HG02798 (cell line): Measurements from ENCODE around the gene CCDC188.
"Not testable (repeated sequence)": the region's sequence is repeated elsewhere in the genome, so short reads cannot be mapped to it uniquely, and the experiment has no call there.

ENCODE experiments used
- ATAC-seq: cut with Tn5 transposase; IDR thresholded peaks from one replicate; pipeline ENCODE4 v1.9.1; 2021; ENCODE audit warnings: mild to moderate bottlenecking; ENCODE audit not compliant: unreplicated experiment, poor library complexity

Gene CCDC188

DNA sequence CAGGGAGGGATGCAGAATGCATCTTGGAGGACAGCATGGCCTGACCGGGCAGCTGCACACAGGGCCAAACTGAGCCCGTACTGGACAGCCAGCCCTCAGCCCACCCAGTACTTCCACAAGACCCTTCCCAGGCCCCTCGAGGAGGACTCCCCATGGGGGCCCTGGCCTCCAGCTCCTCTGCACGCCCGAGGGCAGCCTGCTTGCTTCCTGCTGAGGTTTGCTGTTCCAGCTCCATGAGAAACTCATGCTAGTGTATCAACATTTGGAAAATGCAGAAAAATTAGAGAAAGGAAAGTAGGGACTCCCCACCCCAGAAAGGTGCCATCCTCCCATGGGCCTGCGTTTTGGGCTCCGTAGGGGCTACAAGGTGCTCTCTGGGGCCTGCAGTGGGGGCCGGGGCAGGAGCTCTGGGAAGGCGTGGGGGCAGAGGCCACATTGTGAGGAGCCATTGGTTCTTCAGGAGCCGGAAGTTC lies 21.3 kb upstream of the CCDC188 start:
- ATAC-seq: no peak

DNA sequence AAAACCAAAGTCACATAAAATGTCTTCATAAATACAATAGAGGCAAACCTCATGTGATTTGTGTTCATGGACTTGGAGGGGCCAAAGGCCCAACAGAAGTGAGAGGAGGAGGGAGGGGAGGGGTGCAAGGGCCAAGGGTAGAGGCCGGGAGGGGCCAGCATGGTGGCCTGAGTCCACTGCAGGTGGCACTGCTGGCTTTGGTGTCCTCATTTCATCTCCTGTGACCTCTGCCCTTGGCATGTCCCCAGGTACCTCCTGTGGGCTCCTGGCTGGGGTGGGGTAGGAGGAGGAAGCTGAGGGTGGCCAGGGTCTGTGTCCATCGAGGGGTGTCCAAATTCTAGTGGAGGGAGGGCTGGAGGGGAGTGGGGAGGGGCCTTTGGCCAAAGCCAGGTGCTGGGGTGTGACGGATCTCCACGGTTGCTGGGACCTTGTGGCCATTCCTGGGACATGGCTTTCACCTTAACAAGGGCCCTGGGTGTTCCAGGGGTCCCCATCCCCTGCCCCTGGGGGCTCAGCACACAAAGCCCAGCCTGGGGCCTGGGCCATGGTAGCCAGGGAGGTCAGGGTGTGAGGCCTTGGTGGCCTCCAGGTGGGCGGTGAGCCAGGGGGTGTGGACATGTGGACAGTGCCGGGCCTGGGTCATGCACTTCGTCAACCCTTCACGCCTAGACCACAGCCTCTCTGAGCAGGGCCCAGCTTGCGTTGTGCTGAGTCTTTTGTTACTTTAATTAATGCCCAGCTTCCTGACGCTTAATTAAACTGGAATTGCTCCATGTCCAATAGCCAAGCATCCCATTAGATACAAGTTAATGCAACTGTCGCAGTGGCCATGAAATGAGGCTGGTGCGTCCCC lies 20.7 kb upstream of the CCDC188 start:
- no peak for ATAC-seq

DNA sequence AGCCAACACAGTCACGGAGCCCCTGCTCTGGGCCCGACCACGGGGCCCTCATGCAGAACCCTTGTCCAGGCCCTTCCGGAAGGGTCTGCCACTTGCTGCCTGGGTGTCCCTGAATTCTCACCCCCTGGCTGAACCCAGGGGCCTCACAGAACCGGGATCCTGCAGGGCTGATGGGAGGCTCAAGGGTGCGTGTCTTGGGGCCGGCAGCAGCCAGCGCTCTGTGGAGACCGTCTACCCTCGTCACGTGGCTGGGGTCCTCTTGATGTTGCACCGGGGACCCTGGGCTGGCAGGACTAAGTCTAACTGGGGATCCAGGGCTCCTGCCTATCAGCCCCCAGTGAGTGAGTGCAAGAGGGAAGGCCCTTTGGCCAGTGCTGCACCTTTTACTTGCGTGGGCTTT lies 19.3 kb upstream of the CCDC188 start:
- no peak for ATAC-seq

DNA sequence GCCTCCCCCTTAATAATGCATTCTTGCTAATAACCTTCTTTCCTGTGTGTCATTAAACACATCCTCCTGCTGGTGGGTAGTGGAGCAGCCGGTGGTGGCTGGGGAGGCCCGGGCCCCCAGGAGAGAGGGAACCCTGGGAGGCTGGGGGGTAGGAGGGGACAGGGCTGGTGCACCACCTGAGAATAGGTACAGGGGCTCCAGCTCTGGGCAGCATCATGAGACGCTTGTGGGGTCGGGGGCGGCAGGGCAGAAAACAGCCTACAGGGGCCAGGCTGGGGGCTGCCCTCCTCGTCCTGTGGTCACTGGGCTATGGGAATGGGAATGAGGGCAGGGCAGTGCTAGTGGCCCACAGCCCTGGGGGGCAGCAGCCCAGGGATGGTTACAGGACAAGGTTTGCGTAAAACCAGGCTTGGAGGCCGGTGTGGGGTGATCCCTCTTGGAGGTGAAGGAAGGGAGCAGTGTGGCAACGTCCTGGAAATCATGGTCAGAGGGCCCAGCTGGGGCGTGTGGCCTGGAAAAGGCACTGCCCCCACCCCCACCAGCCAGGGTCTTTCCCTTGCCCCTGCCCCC lies 18.5 kb upstream of the CCDC188 start:
- no peak for ATAC-seq

DNA sequence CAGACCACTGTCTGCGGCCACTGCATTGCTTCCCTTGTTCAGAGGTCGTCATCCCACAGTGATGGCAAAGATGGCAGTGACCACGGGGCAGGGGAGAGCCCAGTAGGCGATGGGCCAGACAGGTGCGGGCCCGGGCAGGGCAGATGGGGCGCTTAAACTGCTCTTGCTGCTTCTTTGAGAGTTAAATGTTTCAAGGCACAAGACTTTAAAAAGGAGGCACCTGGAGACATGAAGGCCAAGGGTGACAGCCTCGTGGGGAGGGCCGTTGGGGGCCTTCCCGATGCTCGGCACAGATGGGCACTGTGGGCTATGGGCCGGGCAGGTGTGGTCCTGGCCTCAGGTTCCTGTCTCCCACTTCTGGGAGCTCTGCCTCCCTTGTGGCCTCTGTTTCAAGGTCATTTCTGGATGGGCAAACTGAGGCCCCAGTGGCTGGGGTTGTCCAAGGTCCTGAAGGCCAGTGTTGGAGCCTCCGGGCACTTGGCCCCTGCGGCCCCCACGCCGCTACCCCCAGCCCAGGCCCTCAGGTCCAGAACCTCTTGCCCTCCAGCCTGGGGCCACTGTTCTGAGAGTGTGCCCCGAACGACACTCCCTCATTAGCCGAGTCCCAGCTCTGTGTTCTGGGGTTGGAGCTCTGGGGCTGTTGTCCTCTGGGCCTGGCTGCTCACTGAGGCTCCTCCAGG lies 16.9 kb upstream of the CCDC188 start:
- ATAC-seq: no peak

DNA sequence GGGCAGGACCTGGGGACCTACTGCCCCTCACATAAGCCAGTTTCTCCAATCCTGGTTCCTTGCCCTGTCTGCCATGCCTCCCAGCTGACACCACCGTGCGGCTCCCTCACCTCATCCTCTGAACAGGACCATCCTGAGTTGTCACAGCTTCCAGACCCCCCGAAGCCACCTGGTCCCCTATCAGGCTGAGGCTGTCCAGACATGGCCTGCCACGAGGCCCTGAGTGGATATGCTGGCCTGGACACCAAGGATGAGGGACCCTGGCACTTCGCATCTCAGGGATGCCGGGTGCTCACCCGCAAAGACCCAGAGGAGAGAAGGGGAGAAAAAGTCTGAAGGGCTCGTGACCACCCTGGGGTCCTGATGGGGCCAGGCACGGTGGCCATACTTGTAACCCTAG lies 15.8 kb upstream of the CCDC188 start:
- ATAC-seq: no peak

DNA sequence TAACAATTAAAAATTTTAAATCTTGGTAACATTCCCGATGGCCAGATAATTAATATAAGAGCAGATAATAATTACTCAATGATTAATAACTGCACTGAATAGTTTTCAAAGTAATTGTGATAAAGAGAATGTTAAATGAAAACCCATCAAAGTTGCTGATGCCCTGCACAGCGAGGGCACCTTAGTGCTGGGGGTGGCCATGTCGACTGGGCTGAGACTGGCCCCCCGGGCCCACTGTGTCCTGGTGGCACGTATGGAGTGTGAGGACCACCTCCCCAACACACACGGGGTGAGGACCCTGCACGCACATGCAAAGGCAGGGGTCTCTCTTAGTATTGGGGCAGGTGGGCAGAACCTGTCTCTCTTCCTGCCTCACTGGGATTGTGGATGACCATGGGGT lies 15.1 kb upstream of the CCDC188 start:
- no peak for ATAC-seq

DNA sequence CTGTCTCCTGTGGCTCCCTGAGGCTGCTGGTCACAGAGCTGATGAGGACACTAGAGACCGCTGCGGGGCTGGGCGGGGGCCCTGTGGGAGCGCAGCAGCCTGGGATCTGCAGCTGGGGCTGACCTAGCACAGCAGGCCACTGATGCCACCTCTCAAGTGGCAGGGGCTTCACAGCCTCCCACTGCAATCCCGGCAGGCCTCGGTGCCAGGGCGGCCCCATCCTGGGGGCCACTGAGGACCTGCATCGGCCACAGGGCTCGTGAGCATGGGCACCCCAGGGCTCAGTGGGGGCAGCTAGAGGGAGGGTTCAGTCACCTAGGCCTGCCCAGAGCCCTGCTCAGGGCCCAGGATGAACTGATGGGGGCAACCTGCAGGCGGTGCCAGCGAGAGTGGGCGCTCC lies 14.6 kb upstream of the CCDC188 start:
- no peak for ATAC-seq

DNA sequence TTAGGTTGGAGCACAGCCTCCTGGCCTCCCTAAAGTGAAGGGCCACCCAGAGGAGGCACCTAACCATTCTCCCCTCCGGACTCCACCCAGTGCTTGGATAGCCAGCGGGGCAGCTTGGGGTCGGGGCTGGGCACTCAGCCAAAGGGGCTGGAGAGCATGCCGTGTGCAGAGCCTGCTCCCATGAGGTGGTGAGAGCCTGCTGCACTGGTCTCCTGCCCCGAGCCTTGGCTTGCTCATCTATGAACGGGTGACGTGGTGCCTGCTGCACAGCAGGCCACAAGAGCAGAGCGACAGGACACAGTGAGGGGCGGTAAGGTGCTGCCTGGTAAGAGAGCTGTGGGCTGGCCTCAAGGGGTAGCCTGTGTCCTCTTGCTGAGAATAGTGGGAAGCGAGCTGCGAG lies 14.0 kb upstream of the CCDC188 start:
- no peak for ATAC-seq

DNA sequence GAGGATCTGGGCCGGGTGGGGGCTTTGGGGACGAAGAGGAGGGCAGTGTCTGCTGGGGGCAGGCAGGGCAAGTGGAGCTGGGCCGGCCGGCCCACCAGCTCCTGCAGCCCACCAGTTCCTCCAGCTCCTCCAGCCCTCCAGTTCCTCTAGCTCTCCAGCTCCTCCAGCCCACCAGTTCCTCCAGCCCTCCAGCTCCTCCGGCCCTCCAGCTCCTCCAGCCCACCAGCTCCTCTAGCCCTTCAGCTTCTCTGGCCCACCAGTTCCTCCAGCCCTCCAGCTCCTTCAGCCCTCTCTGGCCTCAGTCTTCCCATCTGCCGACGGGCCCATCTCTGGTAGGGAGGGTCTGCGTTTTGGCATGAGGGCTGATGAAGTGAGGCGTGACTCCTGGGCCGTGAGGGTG lies 9.2 kb upstream of the CCDC188 start:
- no peak for ATAC-seq

DNA sequence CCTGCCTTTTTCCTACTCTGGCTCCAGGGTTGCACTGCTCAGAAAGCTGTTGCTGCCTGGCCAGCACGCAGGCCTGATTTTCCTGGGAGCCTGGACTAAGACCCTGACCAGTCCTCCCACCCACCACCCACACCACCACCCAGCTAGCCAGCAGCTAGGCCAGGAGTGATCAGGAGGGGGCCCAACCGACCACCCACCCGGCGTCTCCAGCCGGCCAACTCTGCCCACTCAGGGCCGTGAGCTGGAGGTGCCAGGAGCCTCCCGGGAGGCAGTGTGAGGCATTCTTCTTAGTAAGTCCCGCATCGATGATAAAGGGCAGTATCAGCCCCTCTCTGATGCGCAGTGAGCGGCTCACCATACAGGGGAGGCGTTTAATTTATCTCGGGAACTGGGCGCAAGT lies 8.7 kb upstream of the CCDC188 start:
- ATAC-seq: not testable (repeated sequence)

DNA sequence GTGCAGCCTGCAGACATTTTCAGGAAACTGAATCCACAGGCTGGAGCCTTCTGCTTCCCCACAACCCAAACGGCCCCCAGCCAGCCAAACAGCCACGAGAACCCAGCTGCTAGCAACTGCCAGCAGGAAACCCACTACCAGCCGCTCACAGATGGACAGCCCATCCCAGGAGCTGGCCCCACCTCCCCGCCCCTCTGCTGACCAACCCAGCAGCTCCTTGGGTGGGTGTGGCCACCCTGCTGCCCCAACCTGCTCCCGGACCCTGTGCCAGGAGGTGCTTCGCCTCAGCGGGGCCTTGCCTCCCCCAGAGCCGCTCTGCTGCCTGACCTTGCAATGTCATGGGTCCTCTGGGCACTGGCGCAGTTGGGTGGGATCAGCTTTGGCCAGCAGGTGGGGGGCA lies 8.2 kb upstream of the CCDC188 start:
- no peak for ATAC-seq

DNA sequence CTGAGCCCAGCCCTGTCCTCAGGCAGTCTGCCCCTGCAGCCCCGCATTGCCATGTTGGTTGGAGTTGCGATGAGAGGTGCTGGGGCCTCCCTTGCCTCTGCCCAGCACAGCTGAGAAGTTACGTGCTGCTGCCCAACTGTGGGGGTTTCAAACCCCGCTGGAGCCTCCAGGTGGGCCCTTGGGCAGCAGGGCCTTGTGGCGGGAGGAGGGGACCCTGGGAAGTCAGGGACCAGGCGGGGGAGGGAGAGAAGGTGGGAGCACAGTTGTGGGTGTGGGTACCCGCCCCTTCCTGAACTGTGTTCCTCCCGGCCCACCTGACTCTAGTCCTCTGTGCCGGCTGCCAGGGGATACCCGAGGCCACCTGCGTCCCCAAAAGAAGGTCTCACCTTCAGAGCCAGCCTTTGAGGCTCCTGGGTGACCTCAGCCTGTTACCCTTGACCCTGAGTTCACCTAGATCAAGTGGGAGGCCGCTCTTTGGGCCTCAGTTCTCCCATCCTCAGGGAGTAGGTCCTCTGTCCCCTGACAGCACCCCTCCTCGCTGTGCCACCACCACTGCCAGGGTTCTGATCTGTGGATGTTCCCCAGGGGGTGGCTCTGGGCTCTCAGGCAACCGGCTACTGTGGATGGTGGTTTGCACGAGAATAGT lies 7.7 kb upstream of the CCDC188 start:
- ATAC-seq: no peak

DNA sequence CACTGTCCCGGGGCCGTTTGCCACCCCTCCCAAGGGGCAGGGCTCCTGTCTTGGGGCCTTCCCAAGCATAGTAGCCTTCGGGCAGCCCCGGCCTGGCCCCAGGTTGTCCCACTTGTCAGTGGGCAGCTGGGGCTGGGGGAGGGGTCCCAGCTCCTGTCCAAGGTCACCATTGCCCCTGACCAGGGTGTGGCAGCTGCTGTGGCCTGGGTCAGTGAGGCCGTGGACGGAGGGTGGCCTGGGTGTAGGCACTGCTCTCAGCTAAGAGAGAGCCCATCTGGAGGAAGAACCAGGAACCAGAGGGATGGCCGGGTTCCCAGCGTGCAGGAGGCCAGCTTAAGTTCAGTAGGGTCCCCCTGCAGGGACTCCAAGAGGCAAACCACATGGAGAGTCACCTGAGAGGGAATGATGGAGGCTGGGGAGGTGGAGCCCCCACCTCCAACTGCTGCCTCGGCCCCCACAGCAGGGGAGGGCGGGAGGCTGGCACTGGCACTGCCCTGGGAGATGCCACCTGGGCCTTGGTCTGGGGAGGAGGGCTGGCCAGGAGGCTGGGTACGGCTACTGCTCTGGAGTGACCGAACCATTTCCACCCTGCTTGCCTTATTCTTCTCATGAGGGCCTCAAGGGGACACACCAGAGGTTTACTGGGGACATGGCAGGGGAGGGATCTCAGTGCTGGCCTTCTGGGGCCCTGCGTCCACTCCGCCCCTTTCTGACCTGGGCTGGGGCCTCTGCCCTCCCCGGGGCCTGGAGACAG lies 6.8 kb upstream of the CCDC188 start:
- ATAC-seq: no peak

DNA sequence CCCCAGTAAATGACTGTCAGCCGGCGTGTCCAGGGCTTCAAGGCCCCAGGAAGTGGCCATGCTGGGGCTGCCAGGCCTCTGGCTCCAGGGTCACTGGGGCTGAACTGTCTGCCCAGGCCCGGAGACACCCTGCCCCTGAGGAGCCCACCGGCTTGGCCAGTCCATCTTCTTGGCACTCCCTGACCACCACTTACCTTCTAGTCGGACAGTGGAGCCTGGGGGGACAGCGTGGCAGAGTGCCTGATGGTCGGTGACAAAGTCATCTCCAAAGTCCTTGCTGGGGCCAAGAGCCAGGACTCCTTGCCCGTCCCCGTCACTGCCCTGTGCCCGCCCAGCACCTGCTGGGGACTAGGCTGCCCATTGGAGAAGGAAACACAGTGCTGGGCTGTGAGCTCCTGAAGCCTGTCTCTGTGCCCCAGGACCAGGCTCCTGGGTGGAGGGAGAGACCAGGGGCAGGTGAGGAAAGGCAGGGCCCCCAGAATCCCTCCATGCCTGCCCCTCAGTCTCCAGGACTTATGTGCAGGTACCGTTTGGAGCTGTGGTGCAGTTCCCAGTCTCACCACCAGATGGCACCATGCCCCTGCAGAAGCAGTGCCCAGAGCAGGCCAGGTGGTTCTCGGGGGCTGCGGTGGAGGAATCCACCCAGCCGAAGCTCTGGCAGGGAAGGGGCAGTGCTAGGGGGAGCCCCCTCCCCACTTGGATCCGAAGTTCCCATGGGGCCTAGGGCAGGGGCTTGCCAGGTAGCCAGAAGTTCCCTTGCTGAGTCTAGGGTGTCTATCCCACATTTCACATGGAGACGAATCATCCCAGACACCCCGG lies 6.0 kb upstream of the CCDC188 start:
- no peak for ATAC-seq

DNA sequence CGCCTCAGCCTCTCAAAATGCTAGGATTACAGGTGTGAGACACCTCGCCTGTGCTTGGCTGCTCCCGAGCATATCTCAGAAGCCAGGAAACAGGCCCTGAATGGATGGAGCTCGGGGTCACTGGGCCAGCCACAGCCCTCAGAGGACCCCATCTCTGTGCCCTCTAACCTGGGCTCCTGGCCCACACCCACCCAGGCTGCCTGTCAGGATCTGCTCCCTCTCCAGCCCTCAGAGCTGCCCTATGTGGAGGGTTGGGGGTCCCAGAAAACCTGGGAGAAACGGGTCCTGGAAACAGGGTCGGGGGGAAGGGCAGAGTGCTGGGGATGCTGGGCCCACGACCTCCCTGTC lies 5.2 kb upstream of the CCDC188 start:
- ATAC-seq: no peak

DNA sequence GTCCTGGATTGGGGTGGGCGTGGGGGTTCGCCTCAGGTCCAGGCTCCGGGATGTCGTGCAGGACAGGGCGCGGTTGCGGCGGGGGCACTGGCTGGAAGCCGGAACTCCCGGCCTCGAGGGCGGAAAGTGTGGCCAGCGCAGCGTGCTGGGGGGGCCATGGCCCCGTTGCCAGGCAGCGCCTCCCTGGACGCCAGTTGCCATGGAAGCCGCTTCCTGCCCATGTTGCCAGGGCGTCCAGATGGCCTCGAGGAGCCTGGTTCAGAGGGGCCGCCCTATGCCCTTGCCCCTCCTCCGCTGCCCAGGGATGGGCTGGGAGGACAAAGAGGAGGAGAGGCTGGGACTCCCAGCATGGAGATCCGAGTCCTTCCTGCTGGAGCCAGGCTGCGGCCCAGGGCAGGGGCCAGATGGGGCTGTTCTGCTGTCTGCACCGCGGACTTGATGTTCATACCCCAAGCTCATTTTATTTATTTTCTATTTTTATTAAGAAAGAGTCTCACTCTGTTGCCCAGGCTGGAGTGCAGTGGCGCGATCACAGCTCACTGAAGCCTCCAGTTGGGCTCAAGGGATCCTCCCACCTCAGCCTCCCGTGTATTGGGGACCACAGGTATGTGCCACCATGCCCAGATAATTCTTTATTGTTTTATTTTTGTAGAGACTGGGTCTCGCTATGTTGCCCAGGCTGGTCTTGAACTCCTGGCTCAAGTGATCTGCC lies 4.6 kb upstream of the CCDC188 start:
- no peak for ATAC-seq

DNA sequence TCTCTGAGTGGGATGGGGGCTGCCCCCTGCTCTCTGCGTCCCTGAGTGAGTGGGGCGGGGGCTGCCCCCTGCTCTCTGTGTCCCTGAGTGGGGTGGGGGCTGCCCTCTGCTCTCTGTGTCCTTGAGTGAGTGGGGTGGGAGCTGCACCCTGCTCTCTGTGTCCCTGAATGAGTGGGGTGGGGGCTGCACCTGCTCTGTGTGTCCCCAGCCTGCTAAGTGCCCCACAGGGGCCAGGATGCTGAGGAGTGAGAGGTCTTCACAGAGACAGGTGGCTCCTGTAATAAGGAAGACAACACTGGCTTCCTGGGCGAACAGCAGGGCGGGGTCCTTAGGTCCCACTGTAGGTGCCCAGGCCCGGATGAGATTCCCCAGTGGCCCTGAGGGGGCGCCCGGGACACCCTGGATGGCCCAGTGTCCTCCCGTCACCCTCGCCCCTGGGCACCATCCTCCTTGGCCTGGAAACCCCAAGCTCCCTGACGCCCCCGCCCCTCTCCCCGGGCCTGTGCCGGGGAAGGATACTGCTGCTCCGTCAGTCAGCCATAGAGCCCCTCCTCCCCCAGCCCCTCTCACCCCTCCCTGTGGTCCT lies 3.8 kb upstream of the CCDC188 start:
- no peak for ATAC-seq

DNA sequence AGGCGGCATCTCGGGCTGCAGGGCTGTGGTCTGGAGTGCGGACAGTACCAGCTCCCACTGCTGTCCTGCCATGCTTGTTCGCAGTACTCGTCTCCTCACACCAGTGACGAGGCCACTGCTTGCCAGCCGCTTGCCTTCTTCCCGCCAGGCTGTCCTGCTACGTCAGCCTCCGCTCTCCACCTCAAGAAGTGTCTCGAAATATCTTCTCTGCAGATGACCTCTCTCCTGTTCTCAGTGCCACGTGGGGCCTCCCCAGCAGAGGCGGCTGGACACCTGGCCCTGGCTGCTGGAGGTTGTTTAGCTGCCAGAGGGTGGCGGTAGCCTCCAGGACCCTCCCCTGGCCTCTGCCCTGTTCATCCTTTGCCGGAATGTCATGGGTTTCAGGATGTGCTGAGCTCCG lies 3.1 kb upstream of the CCDC188 start:
- ATAC-seq: no peak
